Measurements from ENCODE around the gene PAX5. TPM values are rescaled to one million over a fixed set of nuclear protein-coding genes. Genes with fewer than 3 reads are reported as not detected.

PAX5 gene
- total and polyA plus RNA-seq, 3 donors from 2014 or later, result 0.79 to 1.9 (median 1.3) TPM

- Histone ChIP-seq H3K27me3 (no peaks in the 10 kb centered on the region), H3K4me1 (no peaks in the 10 kb centered on the region), H3K27ac (no peak overlapping the region), H3K4me3 (no peak overlapping the region), H3K36me3 (ENCODE audit: low read depth, missing control alignments) (no peaks in the 10 kb centered on the region), H3K9me3 (no peaks in the 10 kb centered on the region)
- TF ChIP-seq POLR2A (IDR thresholded peaks at IDR 0.05), result no peak
- no peak for TF ChIP-seq CTCF (IDR thresholded peaks at IDR 0.05)
- no peak for DNase-seq
- intact Hi-C loops (cut with DNase I; ENCODE audit: low total_unique reads), result no loop called here
- WGBS, 2 donors, result 43 to 58% methylated on average over 6 of the region's 6 CpGs
Observed at GRCh38 chr9:36988848-36989247, 45.2 kb downstream of the PAX5 start.

GRCh38 chr9:36987891-36988290 lies 46.2 kb downstream of the PAX5 start:
- H3K4me3 ChIP-seq, result no peak overlapping the region
- H3K4me1 ChIP-seq, result no peaks in the 10 kb centered on the region
- no peak for DNase-seq
- WGBS, 2 donors, result 2 to 8% methylated on average over 14 of the region's 14 CpGs
- no peaks in the 10 kb centered on the region for H3K36me3 ChIP-seq (ENCODE audit: low read depth, missing control alignments)
- intact Hi-C loops (cut with DNase I; ENCODE audit: low total_unique reads), result no loop called here
- TF ChIP-seq CTCF (IDR thresholded peaks at IDR 0.05), result no peak
- TF ChIP-seq POLR2A (IDR thresholded peaks at IDR 0.05), result no peak
- no peak overlapping the region for H3K27ac ChIP-seq
- no peaks in the 10 kb centered on the region for H3K27me3 ChIP-seq
- no peaks in the 10 kb centered on the region for H3K9me3 ChIP-seq

GRCh38 chr9:36987409-36987808 lies 46.7 kb downstream of the PAX5 start:
- H3K36me3 ChIP-seq (ENCODE audit: low read depth, missing control alignments), result no peaks in the 10 kb centered on the region
- WGBS, 2 donors, result 13 to 25% methylated on average over 10 of the region's 10 CpGs
- DNase-seq, result no peak
- no peaks in the 10 kb centered on the region for H3K4me1 ChIP-seq
- H3K27me3 ChIP-seq, result no peaks in the 10 kb centered on the region
- no peak overlapping the region for H3K27ac ChIP-seq
- H3K4me3 ChIP-seq, result no peak overlapping the region
- no peaks in the 10 kb centered on the region for H3K9me3 ChIP-seq
- no peak for TF ChIP-seq CTCF (IDR thresholded peaks at IDR 0.05)
- TF ChIP-seq POLR2A (IDR thresholded peaks at IDR 0.05), result no peak
- intact Hi-C loops (cut with DNase I; ENCODE audit: low total_unique reads), result no loop called here

GRCh38 chr9:36986468-36987408 lies 47.3 kb downstream of the PAX5 start:
- no peaks in the 10 kb centered on the region for H3K27me3 ChIP-seq
- intact Hi-C loops (cut with DNase I; ENCODE audit: low total_unique reads), result no loop called here
- TF ChIP-seq POLR2A (IDR thresholded peaks at IDR 0.05), result no peak
- 8 to 10% methylated on average over 19 to 64 of the region's 65 CpGs for WGBS, 2 donors
- H3K4me3 ChIP-seq, result peak overlapping the region in 1 of 2 donors; percentile 49
- H3K9me3 ChIP-seq, result no peaks in the 10 kb centered on the region
- no peak overlapping the region for H3K27ac ChIP-seq
- no peaks in the 10 kb centered on the region for H3K4me1 ChIP-seq
- DNase-seq, result no peak
- H3K36me3 ChIP-seq (ENCODE audit: low read depth, missing control alignments), result no peaks in the 10 kb centered on the region

GRCh38 chr9:36985769-36986467 lies 48.1 kb downstream of the PAX5 start:
- no peaks in the 10 kb centered on the region for H3K27me3 ChIP-seq
- DNase-seq, result peak; percentile 28
- WGBS, 2 donors, result 1 to 2% methylated on average over 7 to 43 of the region's 70 CpGs
- TF ChIP-seq CTCF (IDR thresholded peaks at IDR 0.05) (no peak), POLR2A (IDR thresholded peaks at IDR 0.05) (no peak)
- H3K4me3 ChIP-seq, result peak overlapping the region in 1 of 2 donors; percentile 49
- H3K9me3 ChIP-seq, result no peaks in the 10 kb centered on the region
- intact Hi-C loops (cut with DNase I; ENCODE audit: low total_unique reads), result no loop called here
- no peaks in the 10 kb centered on the region for H3K36me3 ChIP-seq (ENCODE audit: low read depth, missing control alignments)
- no peak overlapping the region for H3K27ac ChIP-seq
- H3K4me1 ChIP-seq, result no peaks in the 10 kb centered on the region
